Stimulated activated CD4-positive, alpha-beta T cell treated with anti-CD3 and anti-CD28 coated beads, TNF-alpha, amount 100 ng/mL, for 24 hours (primary cell): ENCODE data around the gene PITPNM1.
"Not testable (repeated sequence)": the region's sequence is repeated elsewhere in the genome, so short reads cannot be mapped to it uniquely, and the experiment has no call there.

Experiments
- DNase-seq, 3 experiments: peaks; one replicate each; pipeline ENCODE4 v3.0.0-alpha.2; 2020; ENCODE audit warnings: low read depth in 3 of 3

PITPNM1 gene

GRCh38 chr11:67504950-67505581 lies at the start of gene PITPNM1:
PITPNM1 (minus strand) TSS chr11:67505363; CDS start chr11:67504180, 1,183 bp downstream.
- peak in 2 of 3 experiments; percentile 59 to 81 for DNase-seq

DNA sequence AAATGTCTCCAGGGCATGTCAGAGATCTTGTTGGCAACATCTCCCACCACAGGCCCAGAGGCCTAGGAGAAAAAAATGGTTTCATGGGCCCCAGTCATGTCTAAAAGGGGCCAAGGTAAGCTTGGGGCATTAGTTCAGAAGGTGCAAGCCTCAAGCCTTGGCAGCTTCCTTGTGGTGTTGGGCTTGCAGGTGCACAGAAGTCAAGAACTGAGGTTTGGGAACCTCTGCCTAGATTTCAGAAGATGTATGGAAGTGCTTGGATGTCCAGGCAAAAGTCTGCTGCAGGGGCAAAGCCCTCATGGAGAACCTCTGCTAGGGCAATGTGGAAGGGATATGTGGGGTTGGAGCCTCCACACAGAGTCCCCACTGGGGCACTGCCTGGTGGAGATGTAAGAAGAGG lies 46.5 kb upstream of the PITPNM1 start:
- not testable (repeated sequence) for DNase-seq

GRCh38 chr11:67551127-67551526 lies 46.0 kb upstream of the PITPNM1 start:
- no peak for DNase-seq

- DNase-seq, result no peak
These were observed 43.5 kb upstream of the PITPNM1 start for GRCh38 chr11:67548555-67549110.

DNA sequence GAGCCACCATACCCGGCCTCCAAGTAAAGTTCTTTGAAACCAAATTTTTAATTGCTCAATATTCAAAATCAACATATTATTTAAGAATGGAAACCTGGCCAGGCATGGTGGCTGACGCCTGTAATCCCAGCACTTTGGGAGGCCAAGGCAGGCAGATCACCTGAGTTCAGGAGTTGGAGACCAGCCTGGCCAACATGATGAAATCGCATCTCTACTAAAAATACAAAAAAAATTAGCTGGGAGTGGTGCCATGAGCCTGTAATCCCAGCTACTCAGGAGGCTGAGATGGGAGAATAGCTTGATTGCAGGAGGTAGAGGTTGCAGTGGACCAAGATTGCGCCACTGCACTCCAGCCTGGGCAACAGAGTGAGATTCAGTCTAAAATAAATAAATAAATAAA lies 42.9 kb upstream of the PITPNM1 start:
- DNase-seq, result not testable (repeated sequence)

DNA sequence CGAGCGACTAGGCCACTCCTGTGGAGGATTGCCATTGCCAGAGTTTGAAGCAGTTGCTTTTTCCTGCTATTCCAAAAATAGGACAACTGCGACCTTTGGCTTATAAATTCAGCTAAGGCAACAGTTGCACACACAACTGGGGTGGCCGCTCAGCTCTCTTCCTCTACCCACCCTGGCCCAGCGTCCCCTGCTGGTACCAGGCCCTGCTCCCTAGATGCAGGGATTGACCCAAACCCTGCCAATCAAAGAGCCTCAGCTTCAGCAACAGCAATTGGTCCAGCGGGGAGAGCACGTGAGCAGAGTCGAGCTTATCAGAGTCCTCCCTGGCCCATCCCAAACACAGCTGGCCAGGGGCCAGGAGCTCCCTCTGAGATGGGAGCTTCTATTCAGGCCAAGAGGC lies 40.1 kb upstream of the PITPNM1 start:
- DNase-seq, result no peak

DNA sequence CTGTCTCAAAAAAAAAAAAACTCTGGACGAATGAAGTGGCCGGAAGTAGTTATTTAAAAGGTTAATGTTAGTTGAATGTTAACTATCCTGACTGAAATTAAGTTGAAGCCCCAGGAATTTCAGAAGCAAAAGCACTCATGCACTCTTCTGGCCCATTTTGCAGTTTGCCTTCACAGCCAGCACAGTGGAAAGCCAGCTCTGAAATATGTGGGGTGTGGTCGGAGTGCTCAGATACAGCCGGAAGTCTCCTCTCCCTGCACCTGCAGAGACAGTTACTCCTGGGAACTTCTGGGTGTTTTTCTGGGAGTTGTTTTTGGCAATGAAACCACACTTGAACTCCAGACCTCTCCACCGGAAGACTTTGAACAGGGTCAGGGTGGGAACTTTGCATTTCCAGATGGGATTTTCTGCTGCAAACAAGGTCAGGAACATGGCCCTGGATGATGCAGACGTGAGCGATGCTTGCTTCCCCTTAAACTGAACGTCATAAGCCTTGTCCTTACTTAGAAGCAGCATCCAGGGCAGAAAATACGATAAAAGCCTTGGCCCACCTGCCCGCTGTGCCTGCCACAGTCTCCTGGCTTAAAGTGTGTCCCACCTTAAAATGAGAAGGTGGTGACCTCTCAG lies 39.6 kb upstream of the PITPNM1 start:
- DNase-seq, result no peak

- DNase-seq, result no peak
These were observed 38.4 kb upstream of the PITPNM1 start for GRCh38 chr11:67543585-67543984.

GRCh38 chr11:67542971-67543370 lies 37.8 kb upstream of the PITPNM1 start:
- no peak for DNase-seq

DNA sequence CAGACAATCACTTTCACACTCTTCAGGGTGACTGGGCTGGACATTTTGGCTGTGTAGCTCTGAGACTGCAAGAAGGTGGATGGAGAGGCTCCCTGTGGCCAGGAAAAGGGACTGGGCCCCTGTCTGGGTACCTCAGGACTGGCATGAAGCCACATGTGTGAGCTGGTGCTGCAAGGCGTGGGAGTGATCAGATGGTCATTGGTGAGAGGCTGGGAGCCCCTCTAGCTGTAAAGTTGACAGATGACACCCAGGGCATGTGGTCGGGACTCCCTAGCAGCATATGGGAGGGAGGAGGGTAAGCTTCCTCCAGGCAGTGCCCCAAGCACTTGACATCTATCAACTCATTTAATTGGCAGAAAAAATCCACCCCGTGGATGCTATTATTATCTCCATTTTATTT lies 37.0 kb upstream of the PITPNM1 start:
- no peak for DNase-seq

DNA sequence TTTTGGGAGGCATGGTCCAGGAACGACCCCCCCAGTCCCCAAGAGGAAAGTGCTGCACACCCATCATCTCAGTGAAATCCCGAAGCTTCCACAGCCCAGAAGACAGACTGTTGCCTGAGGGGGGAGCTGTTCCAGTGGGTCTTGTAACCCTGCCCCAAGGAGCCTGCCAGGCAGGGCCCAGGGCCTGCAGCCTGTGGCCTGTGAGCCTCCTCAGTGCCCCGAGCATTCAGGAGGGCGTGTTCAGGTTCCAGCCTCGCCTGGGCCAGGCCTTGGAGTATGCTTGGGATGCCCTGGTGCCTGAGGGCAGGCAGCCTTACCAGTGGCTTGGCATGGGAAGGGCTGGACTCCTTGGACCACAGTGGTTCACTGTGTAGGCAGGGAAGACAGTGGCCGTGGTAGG lies 36.0 kb upstream of the PITPNM1 start:
- no peak for DNase-seq

- no peak for DNase-seq
These were observed 34.4 kb upstream of the PITPNM1 start for GRCh38 chr11:67539550-67539949.

GRCh38 chr11:67538823-67539505 lies 33.8 kb upstream of the PITPNM1 start:
- no peak for DNase-seq

DNA sequence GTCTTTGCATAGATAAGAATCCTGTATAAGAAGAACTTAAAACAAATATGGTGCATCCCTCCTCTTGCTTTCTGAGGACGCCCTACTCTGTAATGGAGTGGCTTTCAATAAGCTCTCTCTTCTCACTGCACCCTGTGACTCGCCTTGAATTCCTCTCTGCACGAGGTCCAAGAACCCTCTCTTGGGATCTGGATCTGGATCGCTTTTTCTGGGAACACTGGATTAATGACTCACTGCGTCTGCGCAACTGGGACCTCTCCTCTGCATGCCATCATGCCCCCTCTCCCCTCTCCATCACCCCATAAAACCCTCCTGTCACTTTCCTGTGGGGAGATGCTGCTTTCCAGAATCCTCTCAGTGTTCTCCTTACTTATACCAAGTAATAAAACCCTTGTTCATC lies 33.1 kb upstream of the PITPNM1 start:
- no peak for DNase-seq

- no peak for DNase-seq
These were observed 30.4 kb upstream of the PITPNM1 start for GRCh38 chr11:67535561-67535960.

GRCh38 chr11:67534070-67534679 lies 29.0 kb upstream of the PITPNM1 start:
- DNase-seq, result no peak

- DNase-seq, result no peak
These were observed 27.7 kb upstream of the PITPNM1 start for GRCh38 chr11:67532889-67533288.

GRCh38 chr11:67530282-67530592 lies 25.1 kb upstream of the PITPNM1 start:
- DNase-seq, result no peak

GRCh38 chr11:67528376-67528775 lies 23.2 kb upstream of the PITPNM1 start:
- DNase-seq, result no peak

GRCh38 chr11:67525275-67525976 lies 20.3 kb upstream of the PITPNM1 start:
- no peak for DNase-seq

- no peak for DNase-seq
These were observed 19.3 kb upstream of the PITPNM1 start for GRCh38 chr11:67524480-67524808.
